Gastroesophageal sphincter (tissue), 3 donors: ENCODE results near the gene GSTA3.

Source experiments
- POLR2AphosphoS5 ChIP-seq: sonication (generic); formaldehyde crosslinking; IDR thresholded peaks from one replicate; pipeline ENCODE4 v1.6.1; 2017; ENCODE audit warnings: antibody characterized with exemption
- TF ChIP-seq, protein P1 (sequence below), 4 experiments: fragments of 200-600 bp in 2 of 4; fragments of 450-650 bp in 2 of 4; sonication (generic) in 1 of 4; IDR thresholded peaks; one replicate each; pipeline ENCODE4 v1.5.1; 2017 to 2019; ENCODE audit warnings: antibody characterized with exemption in 4 of 4, mild to moderate bottlenecking in 2 of 4, moderate library complexity in 2 of 4

DNA sequence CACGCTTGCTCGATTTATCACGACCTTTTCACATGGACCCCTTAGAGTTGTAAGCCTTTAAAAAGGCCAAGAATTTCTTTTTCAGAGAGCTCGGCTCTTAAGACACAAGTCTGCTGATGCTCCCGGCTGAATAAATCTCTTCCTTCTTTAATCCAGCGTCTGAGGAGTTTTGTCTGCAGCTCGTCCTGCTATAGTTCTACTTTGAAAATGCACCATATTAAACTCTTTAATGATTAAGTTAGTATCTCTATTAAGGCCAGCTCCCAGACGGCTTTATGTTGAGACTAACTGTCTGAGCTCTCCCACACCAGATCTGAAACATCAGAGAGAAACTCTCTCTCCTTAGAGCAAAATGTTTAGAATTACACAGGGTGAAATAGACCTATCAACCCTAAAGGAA, 18.0 kb upstream of the GSTA3 start:
- no peak for TF ChIP-seq POLR2AphosphoS5
- TF ChIP-seq, protein P1, sequence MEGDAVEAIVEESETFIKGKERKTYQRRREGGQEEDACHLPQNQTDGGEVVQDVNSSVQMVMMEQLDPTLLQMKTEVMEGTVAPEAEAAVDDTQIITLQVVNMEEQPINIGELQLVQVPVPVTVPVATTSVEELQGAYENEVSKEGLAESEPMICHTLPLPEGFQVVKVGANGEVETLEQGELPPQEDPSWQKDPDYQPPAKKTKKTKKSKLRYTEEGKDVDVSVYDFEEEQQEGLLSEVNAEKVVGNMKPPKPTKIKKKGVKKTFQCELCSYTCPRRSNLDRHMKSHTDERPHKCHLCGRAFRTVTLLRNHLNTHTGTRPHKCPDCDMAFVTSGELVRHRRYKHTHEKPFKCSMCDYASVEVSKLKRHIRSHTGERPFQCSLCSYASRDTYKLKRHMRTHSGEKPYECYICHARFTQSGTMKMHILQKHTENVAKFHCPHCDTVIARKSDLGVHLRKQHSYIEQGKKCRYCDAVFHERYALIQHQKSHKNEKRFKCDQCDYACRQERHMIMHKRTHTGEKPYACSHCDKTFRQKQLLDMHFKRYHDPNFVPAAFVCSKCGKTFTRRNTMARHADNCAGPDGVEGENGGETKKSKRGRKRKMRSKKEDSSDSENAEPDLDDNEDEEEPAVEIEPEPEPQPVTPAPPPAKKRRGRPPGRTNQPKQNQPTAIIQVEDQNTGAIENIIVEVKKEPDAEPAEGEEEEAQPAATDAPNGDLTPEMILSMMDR (IDR thresholded peaks at IDR 0.05): no peak
